Fibroblast of skin of back (primary cell): ENCODE measurements around the gene ENO2.
"Not testable (repeated sequence)": the region's sequence is repeated elsewhere in the genome, so short reads cannot be mapped to it uniquely, and the experiment has no call there.

Experiments
- DNase-seq: peaks from one replicate; pipeline ENCODE4 v3.0.0-alpha.2; 2013

The ENO2 gene

DNA sequence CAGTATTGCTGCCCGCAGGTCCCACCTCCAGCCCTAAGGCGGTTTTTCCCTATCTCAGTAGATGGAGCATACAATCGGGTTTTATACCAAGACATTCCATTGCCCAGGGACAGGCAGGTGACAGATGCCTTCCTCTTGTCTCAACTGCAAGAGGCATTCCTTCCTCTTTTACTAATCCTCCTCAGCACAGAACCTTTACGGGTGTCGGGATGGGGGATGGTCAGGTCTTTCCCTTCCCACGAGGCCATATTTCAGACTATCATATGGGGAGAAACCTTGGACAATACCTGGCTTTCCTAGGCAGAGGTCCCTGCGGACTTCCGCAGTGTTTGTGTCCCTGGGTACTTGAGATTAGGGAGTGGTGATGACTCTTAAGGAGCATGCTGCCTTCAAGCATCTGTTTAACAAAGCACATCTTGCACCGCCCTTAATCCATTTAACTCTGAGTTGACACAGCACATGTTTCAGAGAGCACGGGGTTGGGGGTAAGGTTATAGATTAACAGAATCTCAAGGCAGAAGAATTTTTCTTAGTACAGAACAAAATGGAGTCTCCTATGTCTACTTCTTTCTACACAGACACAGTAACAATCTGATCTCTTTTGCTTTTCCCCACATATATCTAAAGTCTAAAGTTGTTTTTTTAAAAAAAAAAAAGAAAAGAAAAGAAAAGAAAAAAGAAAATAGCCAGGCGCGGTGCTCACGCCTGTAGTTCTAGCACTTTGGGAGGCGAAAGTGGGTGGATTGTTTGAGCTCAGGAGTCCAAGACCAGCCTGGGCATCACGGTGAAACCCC is 28.0 kb upstream of the ENO2 start:
- DNase-seq, result not testable (repeated sequence)

DNA sequence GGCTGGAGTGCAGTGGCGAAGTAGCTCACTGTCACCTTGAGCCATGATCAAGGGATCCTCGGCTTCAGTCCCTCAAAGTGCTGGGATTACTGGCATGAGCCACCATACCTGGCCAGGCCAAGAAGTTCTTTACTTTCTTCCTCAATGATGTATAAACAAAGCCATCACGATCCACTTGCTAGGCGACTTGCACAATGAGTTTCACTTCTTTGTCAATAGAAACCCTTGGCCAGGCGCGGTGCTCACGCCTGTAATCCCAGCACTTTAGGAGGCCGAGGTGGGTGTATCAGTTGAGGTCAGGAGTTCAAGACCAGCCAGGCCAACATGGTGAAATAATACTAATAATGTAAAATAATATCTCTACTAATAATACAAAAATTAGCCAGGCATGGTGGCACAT is 26.9 kb upstream of the ENO2 start:
- DNase-seq, result no peak

DNA sequence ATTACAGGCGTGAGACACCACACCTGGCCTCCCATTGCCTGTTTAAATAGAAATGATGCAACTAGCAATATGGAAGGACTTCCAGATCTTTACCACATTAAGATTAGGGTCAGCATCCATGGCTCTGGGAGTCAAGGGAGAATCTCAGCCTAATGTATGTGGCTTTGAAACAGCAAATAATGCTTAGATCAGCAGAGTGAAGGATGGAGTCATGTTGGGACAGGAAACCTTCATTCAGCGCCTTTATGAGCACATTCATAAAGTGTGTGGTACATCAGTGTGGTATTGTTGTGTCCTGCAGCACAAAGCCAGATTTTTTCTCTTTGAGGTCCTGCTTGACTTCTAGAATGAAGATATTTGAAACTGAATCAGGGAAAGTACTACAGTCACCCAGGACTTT is 26.0 kb upstream of the ENO2 start:
- DNase-seq, result no peak

DNA sequence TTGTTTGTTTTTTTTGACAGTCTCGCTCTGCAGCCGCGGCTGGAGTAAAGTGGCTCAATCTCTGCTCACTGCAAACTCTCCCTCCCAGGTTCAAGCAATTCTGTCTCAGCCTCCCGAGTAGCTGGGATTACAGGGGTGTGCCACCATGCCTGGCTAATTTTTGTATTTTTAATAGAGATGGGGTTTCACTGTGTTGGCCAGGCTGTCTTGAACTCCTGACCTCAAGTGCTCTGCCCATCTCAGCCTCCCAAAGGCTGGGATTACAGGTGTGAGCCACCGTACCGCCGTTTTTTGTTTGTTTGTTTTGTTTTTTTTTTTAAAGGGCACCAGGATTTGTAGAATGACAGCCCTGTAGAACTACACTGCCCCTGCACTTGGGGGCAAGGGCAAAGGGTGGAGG is 25.6 kb upstream of the ENO2 start:
- DNase-seq, result not testable (repeated sequence)

DNA sequence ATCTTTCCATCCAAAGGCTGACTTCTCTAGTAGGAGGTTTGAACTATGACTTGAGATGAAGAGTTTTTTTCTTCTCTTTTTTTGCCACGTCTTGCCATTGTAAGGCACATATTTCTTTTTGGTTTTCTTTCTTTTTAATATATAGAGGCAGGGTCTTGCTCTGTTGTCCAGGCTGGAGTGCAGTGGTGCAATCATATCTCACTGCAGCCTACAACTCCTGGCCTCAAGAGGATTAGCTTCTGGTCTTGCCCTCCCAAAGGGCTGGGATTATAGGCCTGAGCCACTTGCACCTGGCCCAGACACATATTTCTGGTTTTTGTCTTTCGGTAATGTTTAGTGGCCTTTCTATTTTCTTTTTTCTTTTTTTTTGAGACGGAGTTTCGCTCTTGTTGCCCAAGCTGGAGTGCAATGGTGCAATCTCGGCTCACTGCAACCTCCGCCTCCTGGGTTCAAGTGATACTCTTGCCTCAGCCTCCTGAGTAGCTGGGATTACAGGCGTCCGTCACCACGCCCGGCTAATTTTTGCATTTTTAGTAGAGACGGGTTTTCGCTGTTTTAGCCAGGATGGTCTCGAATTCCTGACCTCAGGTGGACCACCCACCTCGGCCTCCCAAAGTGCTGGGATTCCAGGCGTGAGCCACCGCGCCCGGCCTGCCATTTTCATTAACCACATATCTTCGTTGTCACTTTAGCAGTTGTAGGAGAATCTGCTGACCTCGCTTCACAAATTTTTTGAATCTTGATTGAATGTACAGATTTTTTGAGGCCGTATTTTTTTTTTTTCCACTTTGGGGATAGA is 24.4 kb upstream of the ENO2 start:
- DNase-seq, result not testable (repeated sequence)

DNA sequence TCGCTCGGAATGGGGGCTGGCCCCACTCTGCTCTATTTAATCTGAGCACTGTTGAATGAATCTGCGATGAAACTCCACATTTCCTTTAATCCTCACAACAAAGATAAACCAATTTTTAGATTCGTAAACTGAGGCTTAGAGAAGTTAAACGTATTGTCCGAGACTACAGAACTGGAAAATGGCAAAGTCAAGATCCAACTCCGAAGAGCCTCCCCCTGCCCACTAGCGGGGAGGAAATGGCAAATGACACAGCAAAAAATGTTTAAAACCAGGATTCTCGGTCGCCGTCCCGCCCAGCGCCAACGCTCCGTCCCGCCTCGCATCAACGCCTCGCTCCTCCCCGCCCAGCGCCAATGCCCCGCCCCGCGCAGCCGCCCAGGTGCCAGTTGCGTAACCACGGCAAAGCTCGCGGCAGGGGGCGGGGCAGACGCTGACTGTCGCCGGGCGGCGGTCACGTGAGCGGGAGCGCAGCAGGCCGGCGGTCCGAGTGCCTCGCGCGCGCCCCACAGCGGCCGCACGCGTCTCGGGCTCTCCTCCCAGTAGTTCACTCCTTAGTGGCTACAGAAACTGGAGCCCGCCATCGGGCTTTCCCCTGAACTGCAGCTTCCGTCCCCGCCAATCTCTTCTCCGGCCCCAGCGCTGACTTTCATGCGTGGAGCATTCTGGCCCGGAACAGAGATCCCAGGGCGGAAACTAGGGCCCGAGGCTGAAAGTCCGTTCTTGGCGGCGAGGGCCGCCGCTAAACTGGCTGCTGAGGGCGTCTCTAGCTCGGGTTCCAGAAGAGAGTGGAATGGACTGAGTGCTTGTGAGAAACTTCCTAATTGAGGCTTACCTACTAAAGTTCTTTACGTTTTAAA is 23.4 kb upstream of the ENO2 start:
- peak; percentile 94 for DNase-seq

DNA sequence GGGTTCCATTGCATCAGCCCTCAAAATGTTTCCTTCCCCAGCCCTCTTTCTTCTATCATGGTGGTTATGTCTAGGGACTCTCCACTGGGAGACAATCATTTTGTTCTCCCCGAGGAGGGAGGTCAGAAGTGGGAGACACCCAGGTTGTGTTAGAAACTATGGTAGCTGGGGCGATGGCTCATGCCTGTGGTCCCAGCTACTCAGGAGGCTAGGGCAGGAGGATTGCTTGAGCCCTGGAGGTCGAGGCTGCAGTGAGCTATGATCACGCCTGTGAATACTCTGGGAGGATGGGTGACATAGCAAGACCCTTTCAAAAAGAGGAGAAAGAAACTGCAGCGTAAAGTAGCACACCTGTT is 22.8 kb upstream of the ENO2 start:
- DNase-seq, result no peak

DNA sequence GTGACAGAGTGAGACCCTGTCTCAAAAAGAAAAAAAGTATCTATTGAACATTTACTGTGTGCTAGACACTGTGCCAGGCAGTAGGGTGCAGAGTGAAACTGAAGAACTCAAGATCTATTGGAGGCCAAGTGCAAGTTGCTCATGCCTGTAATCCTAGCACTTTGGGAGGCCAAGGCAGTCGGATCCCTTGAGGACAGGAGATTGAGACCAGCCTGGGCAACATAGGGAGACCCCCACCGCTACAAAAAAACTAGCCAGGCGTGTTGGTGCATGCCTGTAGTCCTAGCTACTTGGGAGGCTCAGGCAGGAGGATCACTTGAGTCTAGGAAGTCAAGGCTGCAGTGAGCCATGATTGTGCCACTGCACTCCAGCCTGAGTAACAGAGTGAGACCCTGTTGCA is 21.7 kb upstream of the ENO2 start:
- not testable (repeated sequence) for DNase-seq

DNA sequence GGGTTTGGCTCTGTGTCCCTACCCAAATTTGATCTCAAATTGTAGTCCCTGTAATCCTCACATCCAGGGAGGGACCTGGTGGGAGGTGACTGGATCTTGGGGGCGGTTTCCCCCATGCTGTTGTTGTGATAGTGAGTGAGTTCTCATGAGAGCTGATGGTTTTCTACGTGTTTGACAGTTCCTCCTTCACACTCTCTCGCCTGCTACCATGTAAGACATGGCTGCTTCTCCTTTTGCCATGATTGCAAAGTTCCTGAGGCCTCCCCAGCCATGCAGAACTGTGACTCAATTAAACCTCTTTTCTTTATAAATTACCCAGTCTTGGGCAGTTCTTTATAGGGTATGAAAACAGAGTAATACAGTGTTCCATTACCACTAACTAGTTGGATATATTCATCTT is 20.1 kb upstream of the ENO2 start:
- DNase-seq, result no peak

DNA sequence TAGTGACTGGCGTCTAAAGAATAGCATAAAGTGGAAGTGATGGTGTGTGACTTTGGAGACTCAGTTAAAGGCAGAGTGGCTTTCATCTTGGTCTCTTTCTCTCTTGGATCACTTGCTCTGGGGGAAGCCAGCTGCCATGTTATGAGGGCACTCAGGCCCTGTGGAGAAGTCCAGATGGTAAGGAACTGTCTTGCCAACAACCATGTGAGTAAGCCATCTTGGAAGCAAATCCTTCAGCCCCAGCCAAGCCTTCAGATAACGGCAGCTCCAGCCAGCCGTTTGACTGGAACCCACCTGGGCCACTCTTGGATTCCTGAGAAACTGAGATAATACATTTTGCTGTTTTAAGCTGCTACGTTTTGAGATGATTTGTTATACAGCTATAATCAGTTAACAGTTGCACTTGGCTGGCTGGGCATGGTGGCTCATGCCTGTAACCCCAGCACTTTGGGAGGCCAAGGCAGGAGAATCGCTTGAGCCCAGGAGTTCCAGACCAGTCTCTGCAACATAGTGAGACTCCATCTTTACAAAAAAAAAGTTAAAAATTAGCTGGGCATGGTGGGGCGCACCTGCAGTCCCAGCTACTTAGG is 17.4 kb upstream of the ENO2 start:
- no peak for DNase-seq

DNA sequence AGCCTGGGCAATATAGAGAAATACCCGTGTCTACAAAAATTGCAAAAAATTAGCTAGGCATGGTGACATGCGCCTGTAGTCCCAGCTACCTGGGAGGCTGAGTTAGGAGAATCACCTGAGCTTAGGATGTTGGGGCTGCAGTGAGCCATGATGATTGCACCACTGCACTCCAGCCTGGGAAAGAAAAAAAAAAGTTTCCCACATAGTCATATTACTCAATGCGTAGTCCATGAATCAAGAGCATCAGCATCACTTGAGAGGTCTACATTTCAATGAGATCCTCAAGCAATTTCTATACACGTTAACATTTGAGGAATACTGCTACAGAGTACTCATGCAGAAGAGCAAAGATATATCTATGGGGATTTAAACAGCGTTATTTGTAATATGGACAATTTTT is 15.0 kb upstream of the ENO2 start:
- no peak for DNase-seq

DNA sequence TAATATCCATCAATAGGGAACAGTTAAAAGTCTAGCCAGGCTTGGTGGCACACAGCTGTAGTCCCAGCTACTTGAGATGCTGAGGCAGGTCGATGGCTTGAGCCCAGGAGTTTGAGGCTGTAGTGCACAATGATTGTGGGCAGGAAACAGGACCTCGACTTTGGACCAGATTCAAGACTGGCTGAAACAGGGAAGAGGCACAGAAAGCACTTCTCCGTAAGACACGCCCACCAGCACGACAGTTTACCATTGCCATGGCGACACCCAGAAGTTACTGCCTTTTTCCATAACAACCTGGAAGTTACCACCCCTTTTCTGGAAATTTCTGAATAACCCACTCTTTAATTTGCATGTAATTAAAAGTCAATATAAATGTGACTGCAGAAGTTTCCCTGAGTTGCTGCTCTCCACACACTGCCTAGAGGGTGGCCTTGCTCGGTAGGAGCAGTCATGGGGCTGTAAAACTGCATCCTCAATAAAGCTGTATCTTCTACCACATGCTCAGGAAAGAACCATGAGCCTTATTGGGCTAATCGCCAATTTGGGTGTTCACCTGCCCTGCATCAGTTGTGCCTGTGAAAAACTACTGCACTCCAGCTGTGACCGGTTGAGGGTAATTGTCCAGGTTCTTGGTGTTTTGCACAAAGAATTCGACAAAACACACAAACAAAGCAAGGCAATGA is 14.4 kb upstream of the ENO2 start:
- DNase-seq, result no peak

DNA sequence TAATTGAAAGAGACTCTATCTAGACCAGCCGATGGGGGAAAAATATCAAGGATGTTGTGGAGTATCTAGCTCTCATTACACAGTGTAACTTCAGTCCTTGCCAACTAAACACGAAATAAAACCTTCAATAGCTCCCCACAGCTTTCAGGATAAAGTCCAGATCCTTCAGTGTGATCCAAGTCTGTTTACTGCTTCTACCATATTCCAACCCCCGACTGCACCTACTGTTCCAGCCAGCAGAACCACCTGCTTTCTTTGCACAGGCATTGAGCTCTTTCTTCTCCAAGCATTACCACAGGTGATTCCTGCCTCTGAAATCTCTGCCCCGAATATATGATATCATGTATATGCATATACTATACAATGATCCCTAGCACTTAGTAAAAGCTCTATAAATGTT is 11.9 kb upstream of the ENO2 start:
- DNase-seq, result no peak

DNA sequence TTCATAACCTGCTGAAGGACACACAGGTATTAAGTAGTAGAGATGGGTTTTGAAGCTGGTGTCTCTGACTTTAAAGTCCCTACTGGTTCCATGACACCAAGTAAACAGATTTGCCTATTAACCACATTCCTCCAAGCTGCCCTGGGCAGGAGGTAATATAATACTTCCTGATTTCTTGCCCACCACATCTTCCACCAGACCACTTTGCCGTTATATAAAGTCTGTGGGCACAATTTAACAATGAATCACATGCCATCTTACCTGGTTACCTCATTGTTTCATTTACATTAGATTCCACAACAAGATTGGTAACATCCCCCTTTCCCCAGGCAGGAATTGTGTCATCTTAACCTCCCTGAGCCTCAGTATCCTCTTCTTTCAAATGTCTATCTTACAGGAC is 10.7 kb upstream of the ENO2 start:
- DNase-seq, result no peak

DNA sequence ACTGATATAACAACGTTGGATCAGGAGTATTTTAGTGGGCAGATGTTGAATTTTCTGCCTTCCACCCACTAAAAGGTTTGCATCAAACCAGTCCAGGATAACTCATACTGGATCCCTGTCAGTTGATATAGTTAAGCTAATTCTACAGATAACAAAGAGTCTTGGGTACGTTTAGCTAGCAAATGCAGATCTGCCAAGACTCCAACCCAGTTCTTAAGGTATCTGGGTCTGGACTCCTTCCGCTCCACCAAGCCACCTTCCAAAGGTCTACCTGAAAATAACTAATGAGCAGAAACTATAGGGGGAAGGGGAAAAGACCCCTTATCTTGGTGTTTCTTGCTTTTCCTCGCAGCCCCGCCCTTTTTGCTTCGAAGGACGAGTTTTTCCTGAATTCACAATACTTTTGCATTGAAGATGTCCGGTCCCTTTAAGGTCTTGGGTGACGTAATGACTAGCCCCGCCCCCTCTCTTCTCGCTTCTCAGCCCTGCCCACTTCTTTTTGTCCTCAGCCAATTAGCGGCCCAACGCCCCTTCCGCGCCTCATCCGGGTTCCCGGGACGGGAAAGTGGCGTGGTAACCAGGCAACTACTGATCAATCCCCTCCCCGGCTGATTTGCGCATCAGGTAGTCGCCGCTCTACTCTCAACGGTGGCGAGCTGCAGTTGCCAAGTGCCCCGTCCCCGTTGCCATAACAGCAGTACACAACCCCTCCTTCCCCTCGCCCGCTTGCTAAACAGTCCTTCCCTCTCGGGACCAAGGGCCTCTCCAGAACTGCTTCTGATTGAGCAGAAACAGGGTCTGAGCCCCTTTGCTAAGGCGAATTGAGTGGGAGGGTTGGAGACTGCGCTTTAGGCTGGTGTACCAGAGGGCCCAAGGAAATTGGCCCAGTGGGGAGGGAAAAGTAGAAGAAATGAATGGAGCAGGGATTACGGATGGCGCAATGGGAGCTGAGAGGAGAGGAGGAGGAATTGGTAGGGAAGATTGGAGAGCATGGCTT is 9.8 kb upstream of the ENO2 start, which contains the start of gene LRRC23:
TSS of gene LRRC23 (plus strand) at position 543 of the 997 bp plus-strand sequence. CDS start 812 bp downstream, outside the sequence.
- peak; percentile 95 for DNase-seq

DNA sequence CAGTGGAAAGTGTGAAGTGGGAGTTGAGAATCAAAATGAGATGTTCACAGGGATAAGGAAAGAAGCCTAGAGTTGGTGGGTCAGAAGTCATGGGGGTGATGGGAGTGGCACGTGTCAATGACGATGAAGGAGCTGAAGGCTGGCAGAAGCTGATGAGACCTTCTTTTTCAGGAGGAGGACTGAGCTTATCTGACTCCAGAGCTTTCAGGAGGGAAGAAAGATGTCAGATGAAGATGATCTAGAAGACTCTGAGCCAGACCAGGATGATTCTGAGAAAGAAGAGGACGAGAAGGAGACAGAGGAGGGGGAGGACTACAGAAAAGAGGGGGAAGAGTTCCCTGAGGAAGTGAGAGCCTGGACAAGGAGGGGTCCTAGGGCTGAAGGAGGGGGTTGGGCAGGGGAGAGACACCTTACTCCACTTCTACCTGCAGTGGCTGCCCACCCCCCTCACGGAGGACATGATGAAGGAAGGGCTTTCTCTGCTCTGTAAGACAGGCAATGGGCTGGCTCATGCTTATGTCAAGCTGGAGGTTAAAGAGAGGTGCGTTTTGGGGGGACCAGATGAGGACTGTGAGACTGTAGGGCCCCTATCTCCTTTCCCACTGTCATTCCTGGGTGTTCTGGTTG is 8.9 kb upstream of the ENO2 start:
- DNase-seq, result no peak

DNA sequence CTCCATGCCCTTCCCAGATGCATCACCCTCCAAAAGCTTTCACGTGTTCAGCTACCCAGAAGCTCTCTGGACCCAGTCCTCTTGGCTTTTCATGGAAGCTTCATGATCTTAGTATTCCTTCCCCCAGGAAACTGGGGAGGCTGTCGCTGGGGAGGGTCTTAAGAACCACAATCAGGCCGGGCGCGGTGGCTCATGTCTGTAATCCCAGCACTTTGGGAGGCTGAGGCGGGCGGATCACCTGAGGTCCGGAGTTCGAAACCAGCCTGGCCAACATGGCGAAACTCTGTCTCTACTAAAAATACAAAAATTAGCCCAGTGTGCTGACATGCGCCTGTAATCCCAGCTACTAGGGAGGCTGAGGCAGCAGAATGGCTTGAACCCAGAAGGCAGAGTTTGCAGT is 6.2 kb upstream of the ENO2 start:
- not testable (repeated sequence) for DNase-seq

DNA sequence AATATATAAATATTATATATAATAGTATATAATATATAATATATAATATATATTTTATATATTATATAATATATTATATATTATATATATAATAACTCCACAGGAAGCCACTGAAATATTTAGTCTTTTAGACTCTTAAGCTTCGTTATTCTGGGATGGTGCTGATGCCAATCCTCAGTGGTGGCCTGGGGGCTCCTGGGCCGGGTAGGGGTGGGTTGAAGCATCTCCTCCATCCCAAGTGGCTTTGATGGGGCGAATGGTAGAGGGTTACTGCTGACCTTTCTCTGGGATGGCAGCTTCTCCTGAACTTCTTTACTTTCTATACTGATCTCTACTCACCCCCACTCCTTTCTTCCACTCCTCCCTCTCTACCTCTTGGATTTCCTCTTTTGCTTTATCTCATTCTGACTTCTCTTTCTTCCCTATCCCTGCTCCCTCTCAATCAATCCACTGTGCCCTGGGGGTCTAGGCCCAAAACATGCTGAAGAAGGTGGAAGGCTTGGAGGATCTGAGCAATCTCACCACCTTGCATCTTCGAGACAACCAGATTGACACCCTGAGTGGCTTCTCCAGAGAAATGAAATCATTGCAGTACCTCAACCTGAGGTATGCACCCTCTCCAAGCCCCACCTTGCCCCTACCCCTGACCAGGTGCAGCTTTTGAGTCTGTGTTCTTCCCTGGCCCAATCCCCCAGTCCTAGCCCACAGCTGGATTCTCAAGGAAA is 4.8 kb upstream of the ENO2 start:
- no peak for DNase-seq

DNA sequence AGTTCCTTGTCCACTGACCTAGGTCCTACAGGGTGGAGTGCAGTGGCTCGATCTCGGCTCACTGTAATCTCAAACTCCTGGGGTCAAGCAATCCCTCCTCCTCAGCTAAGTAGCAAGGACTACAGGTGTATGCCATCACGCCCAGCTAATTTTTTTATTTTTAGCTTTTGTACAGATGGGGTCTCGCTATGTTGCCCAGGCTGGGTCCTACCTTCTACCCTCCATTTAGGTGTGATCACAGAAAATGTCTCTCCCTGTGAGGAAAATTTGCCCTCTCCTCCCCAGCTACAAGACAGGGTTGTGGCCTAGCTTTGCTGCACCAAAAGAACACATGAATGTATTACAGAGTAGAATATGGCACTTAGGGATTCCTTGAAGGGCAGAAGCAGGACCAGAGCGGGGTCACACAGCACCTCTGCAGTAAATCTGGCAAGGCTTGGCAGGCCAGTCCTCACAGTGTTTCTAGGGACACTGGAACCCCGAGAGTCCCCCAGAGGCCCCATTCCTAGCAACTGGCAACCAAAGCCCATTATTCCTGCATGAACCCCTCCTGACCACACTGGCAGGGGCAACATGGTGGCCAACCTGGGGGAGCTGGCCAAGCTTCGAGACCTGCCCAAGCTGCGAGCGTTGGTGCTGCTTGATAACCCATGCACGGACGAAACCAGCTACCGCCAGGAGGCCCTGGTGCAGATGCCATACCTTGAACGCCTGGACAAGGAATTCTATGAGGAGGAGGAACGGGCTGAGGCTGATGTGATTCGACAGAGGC is 2.0 kb upstream of the ENO2 start:
- DNase-seq, result no peak
